Sigmoid colon (tissue), 4 donors: ENCODE measurements around the gene PEX1.
"Not testable (repeated sequence)": the region's sequence is repeated elsewhere in the genome, so short reads cannot be mapped to it uniquely, and the experiment has no call there.

Experiments used
- EP300 ChIP-seq, 4 donors: sonication (generic); formaldehyde crosslinking; IDR thresholded peaks; one replicate each; pipeline ENCODE4 v1.6.1; 2017; ENCODE audit warnings: antibody characterized with exemption in 4 of 4
- POLR2A ChIP-seq, 2 donors: fragments of 450-650 bp; IDR thresholded peaks; one replicate each; pipeline ENCODE4 v1.6.1; 2016; ENCODE audit warnings: antibody characterized with exemption in 2 of 2, mild to moderate bottlenecking in 2 of 2, moderate library complexity in 2 of 2
- POLR2AphosphoS5 ChIP-seq, 4 donors: sonication (generic); formaldehyde crosslinking; IDR thresholded peaks; one replicate each; pipeline ENCODE4 v1.6.1; 2017; ENCODE audit warnings: antibody characterized with exemption in 4 of 4
- TF ChIP-seq, protein P1 (sequence below), 4 experiments: fragments of 450-650 bp in 3 of 4; fragments of 200-600 bp in 1 of 4; IDR thresholded peaks; one replicate each; pipeline ENCODE4 v1.5.1; 2016 to 2019; ENCODE audit warnings: antibody characterized with exemption in 4 of 4, mild to moderate bottlenecking in 3 of 4, moderate library complexity in 2 of 4

DNA sequence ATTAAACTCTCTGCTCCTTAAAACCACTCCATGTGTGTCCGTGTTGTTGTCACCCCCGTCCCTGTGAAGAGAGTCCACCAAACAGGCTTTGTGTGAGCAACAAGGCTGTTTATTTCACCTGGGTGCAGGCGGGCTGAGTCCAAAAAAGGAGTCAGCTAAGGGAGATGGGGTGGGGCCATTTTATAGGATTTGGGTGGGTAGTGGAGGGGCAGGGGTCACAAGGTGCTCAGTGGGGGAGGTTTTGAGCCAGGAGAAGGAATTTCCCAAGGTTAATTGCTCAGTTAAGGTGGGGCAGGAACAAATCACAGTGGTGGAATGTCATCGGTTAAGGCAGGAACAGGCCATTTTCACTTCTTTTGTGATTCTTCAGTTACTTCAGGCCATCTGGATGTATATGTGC is 49.2 kb downstream of the PEX1 start:
- not testable (repeated sequence) for TF ChIP-seq POLR2A, POLR2AphosphoS5, EP300 (IDR thresholded peaks at IDR 0.05)
- TF ChIP-seq, protein P1, sequence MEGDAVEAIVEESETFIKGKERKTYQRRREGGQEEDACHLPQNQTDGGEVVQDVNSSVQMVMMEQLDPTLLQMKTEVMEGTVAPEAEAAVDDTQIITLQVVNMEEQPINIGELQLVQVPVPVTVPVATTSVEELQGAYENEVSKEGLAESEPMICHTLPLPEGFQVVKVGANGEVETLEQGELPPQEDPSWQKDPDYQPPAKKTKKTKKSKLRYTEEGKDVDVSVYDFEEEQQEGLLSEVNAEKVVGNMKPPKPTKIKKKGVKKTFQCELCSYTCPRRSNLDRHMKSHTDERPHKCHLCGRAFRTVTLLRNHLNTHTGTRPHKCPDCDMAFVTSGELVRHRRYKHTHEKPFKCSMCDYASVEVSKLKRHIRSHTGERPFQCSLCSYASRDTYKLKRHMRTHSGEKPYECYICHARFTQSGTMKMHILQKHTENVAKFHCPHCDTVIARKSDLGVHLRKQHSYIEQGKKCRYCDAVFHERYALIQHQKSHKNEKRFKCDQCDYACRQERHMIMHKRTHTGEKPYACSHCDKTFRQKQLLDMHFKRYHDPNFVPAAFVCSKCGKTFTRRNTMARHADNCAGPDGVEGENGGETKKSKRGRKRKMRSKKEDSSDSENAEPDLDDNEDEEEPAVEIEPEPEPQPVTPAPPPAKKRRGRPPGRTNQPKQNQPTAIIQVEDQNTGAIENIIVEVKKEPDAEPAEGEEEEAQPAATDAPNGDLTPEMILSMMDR (IDR thresholded peaks at IDR 0.05) = not testable (repeated sequence)
